ENCODE results near the gene PDLIM3. TPM values are rescaled to one million over a fixed set of nuclear protein-coding genes. Genes with fewer than 3 reads are reported as not detected.

The PDLIM3 gene
- total and polyA plus RNA-seq, 2 experiments from 2014 or later, result 10.0 to 29.3 TPM

GRCh38 chr4:185500576-185500975 lies 34.7 kb downstream of the PDLIM3 start:
- TF ChIP-seq EZH2 (IDR thresholded peaks at IDR 0.05; ENCODE audit: borderline replicate concordance), result no peak
- Histone ChIP-seq H3K4me3 (no peak overlapping the region), H3K9me2 (replicated peaks; ENCODE audit: insufficient read depth) (no peaks in the 10 kb centered on the region), H3K27me3 (no peaks in the 10 kb centered on the region), H2AFZ (no peak overlapping the region), H4K20me1 (ENCODE audit: insufficient read depth, poor library complexity, severe bottlenecking) (no peaks in the 10 kb centered on the region), H3K79me2 (no peaks in the 10 kb centered on the region), H3K4me1 (ENCODE audit: insufficient read depth) (no peaks in the 10 kb centered on the region), H3K4me2 (no peak overlapping the region), H3K9me3 (ENCODE audit: low read depth) (no peaks in the 10 kb centered on the region), H3K27ac (no peak overlapping the region), H3K36me3 (replicated peaks; ENCODE audit: insufficient read depth, low read depth) (no peaks in the 10 kb centered on the region)
- WGBS (ENCODE audit: low lambda C conversion rate, missing lambda C conversion rate), result 87% methylated on average over 1 of the region's 1 CpG
- no peak for DNase-seq (ENCODE audit: low spot score)

DNA sequence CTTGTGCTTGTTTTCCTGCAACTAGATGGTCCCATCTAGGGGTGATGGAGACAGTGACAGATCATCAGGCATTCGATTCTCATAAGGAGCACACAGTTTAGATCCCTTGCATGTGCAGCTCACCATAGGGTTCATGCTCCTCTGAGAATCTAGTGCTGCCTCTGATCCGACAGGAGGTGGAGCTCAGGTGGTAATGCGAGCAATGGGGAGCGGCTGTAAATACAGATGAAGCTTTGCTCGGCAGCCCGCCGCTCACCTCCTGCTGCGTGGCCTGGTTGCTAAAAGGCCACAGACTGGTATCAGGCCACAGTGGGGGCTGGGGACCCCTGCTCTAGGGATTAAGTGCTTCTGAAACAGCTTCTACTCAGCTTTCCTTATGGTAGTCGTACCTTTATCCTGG lies 35.3 kb downstream of the PDLIM3 start:
- no peak overlapping the region for H3K27ac ChIP-seq
- no peak overlapping the region for H2AFZ ChIP-seq
- no peaks in the 10 kb centered on the region for H3K27me3 ChIP-seq
- no peaks in the 10 kb centered on the region for H4K20me1 ChIP-seq (ENCODE audit: insufficient read depth, poor library complexity, severe bottlenecking)
- H3K4me3 ChIP-seq, result no peak overlapping the region
- DNase-seq (ENCODE audit: low spot score), result no peak
- no peaks in the 10 kb centered on the region for H3K4me1 ChIP-seq (ENCODE audit: insufficient read depth)
- 96% methylated on average over 9 of the region's 9 CpGs for WGBS (ENCODE audit: low lambda C conversion rate, missing lambda C conversion rate)
- no peaks in the 10 kb centered on the region for H3K79me2 ChIP-seq
- TF ChIP-seq EZH2 (IDR thresholded peaks at IDR 0.05; ENCODE audit: borderline replicate concordance), result no peak
- no peak for TF ChIP-seq EZH2phosphoT487 (IDR thresholded peaks at IDR 0.05; ENCODE audit: low read depth, severe bottlenecking, unreplicated experiment)
- TF ChIP-seq CTCF (IDR thresholded peaks at IDR 0.05; ENCODE audit: poor library complexity), result no peak
- no peak overlapping the region for H3K4me2 ChIP-seq
- H3K9me2 ChIP-seq (replicated peaks; ENCODE audit: insufficient read depth), result no peaks in the 10 kb centered on the region
- no peaks in the 10 kb centered on the region for H3K9me3 ChIP-seq (ENCODE audit: low read depth)
- H3K36me3 ChIP-seq (replicated peaks; ENCODE audit: insufficient read depth, low read depth), result no peaks in the 10 kb centered on the region

GRCh38 chr4:185488650-185489049 lies 46.7 kb downstream of the PDLIM3 start:
- no peak for TF ChIP-seq EZH2phosphoT487 (IDR thresholded peaks at IDR 0.05; ENCODE audit: low read depth, severe bottlenecking, unreplicated experiment)
- TF ChIP-seq EZH2 (IDR thresholded peaks at IDR 0.05; ENCODE audit: borderline replicate concordance), result no peak
- TF ChIP-seq CTCF (IDR thresholded peaks at IDR 0.05; ENCODE audit: poor library complexity), result no peak
- Histone ChIP-seq H3K36me3 (replicated peaks; ENCODE audit: insufficient read depth, low read depth) (no peaks in the 10 kb centered on the region), H3K4me2 (no peak overlapping the region), H3K4me3 (no peak overlapping the region), H3K9me3 (ENCODE audit: low read depth) (no peaks in the 10 kb centered on the region), H3K79me2 (no peaks in the 10 kb centered on the region), H3K9me2 (replicated peaks; ENCODE audit: insufficient read depth) (no peaks in the 10 kb centered on the region), H3K27ac (no peak overlapping the region), H2AFZ (no peak overlapping the region), H3K4me1 (ENCODE audit: insufficient read depth) (no peaks in the 10 kb centered on the region), H3K27me3 (no peaks in the 10 kb centered on the region), H4K20me1 (ENCODE audit: insufficient read depth, poor library complexity, severe bottlenecking) (no peaks in the 10 kb centered on the region)
- 81% methylated on average over 2 of the region's 2 CpGs for WGBS (ENCODE audit: low lambda C conversion rate, missing lambda C conversion rate)
- DNase-seq (ENCODE audit: low spot score), result no peak

- TF ChIP-seq CTCF (IDR thresholded peaks at IDR 0.05; ENCODE audit: poor library complexity) (no peak), EZH2phosphoT487 (IDR thresholded peaks at IDR 0.05; ENCODE audit: low read depth, severe bottlenecking, unreplicated experiment) (no peak), EZH2 (IDR thresholded peaks at IDR 0.05; ENCODE audit: borderline replicate concordance) (no peak)
- 87% methylated on average over 2 of the region's 2 CpGs for WGBS (ENCODE audit: low lambda C conversion rate, missing lambda C conversion rate)
- no peak overlapping the region for H3K4me3 ChIP-seq
- H3K36me3 ChIP-seq (replicated peaks; ENCODE audit: insufficient read depth, low read depth), result no peaks in the 10 kb centered on the region
- no peak overlapping the region for H3K4me2 ChIP-seq
- no peaks in the 10 kb centered on the region for H4K20me1 ChIP-seq (ENCODE audit: insufficient read depth, poor library complexity, severe bottlenecking)
- H3K27me3 ChIP-seq, result peaks cover 13% of the 10 kb centered on the region
- no peaks in the 10 kb centered on the region for H3K79me2 ChIP-seq
- no peak overlapping the region for H3K27ac ChIP-seq
- no peaks in the 10 kb centered on the region for H3K4me1 ChIP-seq (ENCODE audit: insufficient read depth)
- H2AFZ ChIP-seq, result no peak overlapping the region
- H3K9me2 ChIP-seq (replicated peaks; ENCODE audit: insufficient read depth), result no peaks in the 10 kb centered on the region
- no peak for DNase-seq (ENCODE audit: low spot score)
- H3K9me3 ChIP-seq (ENCODE audit: low read depth), result no peaks in the 10 kb centered on the region
These were observed 53.9 kb downstream of the PDLIM3 start for GRCh38 chr4:185481401-185481800.

All from hepatocyte (in vitro differentiated cells).